Measurements from ENCODE around the gene DYRK1A. TPM values are rescaled to one million over a fixed set of nuclear protein-coding genes. Genes with fewer than 3 reads are reported as not detected.

Gene DYRK1A
- total RNA-seq, 1 donor from 2014 or later = 21.6 TPM

- no peak for DNase-seq (ENCODE audit: low spot score)
- ATAC-seq = no peak
Measured at GRCh38 chr21:37364722-37365121, 1.9 kb upstream of the DYRK1A start.

DNA sequence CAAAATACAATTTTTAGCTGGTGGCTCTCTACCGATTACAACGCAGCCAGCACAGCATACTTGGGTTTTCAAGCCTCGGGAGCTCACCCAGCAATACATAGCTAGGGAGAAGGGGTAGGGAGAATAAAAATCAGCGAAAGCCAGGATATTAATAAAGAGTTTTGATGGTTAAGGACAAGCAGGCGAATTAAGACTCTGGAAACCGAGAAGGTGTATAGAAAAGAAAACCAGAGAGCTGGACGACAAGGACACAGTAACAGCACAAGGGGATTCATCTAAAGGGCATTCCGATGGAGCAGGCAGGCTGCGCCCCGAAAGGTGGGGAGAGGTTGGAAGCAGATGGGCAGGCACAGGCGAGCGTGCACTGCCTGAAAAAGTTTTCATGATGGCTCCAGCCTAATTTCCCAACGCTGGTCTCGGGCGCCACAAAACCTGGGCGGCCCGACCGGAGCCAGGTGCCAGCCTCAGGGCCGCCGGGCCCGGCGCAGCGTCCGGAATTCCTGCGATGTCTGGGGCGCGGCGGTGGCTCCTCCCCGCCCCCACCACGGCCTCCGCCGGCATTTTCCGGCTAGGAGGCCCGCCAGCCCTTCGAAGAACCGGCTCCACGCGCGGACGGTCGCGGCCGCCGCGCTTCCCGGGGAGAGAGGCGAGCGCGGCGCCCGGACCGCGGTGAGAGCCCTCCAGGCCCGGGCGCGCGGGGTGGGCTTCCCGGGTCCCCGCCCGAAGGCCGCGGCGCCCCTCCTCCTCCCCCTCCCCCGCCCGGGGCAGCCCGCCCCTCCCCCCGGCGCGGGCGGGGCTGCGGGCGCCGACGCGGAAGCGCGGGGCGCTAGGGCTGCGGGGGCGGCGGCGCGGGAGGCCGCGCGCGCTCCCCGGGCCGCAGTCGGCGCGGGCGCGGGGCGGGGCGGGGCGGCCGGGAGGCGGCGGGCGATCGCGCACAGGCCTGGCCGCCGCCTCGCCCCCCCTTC is 774 bp upstream of the DYRK1A start:
- peak; percentile 79 for DNase-seq (ENCODE audit: low spot score)
- peak; percentile 64 for ATAC-seq

DNA sequence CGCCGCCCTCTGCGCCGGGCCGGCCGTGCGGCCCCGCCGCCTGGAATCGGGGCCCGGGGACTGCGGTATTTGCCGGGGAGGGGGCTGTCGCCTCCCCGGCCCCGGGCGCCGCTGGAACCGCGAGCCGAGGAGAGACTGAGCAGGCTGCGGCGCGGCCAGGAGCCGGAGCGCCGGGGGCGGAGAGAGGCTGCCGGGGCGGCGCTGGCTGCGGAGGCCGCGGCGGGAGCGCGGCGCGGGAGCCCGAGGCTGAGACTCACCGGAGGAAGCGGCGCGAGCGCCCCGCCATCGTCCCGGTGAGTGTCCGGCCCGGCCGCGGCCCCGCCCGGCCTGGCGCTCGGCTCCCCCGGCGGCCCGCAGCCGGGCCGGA is 746 bp downstream of the DYRK1A start:
- ATAC-seq (no peak), DNase-seq (ENCODE audit: low spot score) (no peak)

DNA sequence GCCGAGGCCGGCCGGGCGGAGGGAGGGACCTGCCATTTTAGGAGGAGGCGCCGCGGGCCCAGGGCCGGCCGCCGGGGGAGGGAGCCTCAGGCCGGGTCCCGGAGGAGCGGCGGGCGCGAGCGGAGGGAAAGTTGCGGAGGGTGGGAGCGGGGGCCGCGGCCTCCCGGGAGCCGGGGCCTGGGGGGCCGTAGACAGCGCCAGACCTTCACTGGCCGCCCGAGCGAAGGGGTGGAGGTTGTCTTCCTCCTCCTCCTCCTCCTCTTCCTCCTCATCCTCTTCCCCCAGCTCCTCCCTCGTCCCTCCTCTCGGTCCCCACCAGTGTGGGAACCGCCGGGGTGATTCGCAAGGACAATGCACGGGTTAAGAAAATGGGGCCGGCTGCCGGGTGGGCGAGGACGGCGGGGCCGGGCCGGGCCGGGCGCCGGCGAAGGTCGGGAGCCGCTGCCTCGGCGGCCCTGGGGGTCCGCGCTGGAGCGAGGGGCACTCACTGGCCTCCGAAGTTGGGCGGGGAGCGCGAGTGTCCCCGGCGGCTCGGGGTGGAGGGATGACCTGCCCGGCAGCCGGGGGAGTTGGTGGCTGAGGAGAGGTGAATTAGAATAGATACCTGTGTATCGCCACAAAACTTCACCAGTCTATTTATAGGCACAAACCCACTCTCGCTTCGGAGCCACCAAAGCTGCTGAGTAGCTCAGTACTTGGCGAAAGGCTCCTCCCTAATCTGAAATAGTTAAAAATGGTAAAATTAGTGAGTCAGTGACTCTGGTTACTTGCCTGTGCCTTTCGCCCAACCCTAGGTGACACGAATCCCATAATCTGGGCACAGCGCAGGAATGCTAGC is 1.3 kb downstream of the DYRK1A start:
- ATAC-seq (peak; percentile 32), DNase-seq (ENCODE audit: low spot score) (peak; percentile 66)

DNA sequence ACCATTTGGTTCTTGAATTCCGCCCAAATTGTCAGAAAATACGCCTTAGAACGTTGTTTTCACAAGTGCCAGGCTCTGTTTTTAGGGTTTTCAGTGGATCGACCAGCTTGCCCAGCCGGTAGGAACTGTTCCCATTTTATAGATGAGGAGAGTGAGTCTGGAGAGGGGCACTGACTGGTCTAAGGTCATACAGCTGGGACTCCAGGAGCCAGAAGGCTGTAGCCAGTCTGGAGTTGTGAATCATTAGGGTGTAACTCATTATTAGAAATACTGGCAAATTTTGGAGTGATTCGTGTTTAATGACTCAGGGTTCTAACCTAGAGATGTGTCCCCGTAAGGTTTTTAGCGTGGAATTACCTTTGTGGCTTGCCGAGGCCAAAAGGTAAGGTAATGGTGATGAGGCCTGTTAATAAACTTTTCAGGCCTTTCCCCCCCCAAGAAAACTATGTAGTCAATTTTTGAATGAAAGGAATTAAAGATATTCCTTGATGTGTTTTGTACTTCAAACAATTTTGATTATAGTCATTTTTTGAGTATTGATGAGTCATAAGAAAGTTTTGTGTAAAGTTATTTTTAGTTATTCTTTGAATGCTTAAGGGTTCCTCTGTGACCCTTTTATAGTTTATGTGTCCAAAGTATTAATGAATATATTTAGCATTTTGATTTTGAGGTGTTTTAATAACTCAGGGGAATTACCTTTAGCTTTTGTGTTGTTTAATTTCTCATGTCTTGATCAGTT is 2.1 kb downstream of the DYRK1A start:
- ATAC-seq (no peak), DNase-seq (ENCODE audit: low spot score) (no peak)

- no peak for DNase-seq (ENCODE audit: low spot score)
- ATAC-seq = no peak
Measured at GRCh38 chr21:37369307-37369854, 2.8 kb downstream of the DYRK1A start.

DNA sequence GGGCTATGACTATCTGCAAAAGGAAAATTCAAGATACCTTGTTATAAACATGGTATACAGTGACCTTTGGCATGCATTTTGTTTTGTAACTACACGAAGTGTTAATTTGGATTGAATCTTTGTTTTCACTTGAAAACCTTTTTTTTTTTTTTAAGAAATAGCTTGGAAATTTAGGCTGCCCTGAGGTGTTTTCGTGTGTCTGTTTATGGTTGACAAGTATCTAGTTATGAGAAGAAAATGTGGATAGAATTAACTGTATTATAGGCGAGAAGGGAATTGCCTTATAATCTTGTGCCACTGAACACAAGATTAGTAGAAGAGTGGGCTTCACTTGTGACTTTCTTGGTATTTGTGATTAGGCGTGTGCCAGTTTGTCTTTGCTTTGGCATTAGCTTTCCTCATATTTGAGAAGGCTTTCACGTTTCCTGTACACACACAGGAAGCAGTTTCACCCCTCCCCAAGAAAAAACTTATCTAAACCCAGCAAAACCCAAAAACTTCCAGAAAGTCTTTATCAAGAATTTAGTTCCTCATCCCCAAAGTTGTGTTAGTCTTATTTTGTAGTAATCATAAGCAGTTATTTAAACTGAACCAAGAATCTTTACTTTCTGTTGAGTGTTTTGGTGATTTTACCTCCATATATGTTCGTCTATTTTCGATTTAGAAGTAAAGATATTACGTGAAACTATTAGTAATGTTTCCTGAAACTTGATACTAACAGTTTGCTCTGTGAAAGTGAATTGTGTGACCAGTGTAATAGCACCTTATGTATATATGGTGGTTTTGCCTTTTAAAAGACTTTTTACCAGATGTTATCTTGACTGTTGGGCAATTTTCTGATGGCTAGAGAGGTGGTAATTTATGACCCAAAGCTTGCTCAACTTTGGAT is 3.8 kb downstream of the DYRK1A start:
- no peak for ATAC-seq
- DNase-seq (ENCODE audit: low spot score) = no peak

GRCh38 chr21:37371041-37371397 is 4.4 kb downstream of the DYRK1A start:
- ATAC-seq = no peak
- no peak for DNase-seq (ENCODE audit: low spot score)

GRCh38 chr21:37372127-37372731 is 5.7 kb downstream of the DYRK1A start:
- ATAC-seq = no peak
- no peak for DNase-seq (ENCODE audit: low spot score)

DNA sequence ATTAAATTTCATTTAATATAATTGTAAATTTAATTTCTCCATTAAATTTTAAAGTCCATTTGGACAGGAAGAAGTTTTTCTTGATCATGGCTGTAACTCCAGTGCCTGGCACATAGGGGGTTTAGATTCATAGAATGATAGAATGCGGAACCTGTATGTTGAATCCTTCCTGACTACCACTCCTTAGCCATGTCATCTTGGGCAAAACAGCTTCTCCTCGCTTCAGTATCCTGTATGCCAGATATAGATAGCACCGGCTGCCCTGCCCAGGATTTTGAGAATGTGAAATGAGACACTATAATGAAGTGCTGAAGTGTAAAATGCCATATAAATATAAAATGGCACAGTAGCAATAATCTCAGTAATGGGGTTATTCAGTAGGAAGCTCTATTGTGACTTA is 6.4 kb downstream of the DYRK1A start:
- no peak for ATAC-seq
- no peak for DNase-seq (ENCODE audit: low spot score)

DNA sequence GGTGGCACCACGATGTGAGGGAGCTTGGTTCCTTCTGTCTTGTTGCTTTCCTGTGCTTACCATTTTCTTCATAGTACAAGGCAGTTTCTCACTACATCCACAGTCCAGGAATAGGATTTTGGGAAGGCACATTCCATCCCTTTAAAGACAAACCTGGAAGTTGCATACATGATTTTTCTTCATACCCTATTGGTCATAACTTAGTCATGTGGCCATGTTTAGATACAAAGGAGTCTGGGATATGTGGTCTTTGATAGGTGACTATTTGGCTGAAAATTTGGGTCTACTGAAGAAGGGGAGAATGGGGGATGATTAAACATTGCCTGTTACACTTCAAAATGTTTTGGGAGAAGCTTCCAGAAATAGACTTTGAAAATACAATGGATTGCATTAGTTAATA is 7.0 kb downstream of the DYRK1A start:
- DNase-seq (ENCODE audit: low spot score) = no peak
- ATAC-seq = no peak

DNA sequence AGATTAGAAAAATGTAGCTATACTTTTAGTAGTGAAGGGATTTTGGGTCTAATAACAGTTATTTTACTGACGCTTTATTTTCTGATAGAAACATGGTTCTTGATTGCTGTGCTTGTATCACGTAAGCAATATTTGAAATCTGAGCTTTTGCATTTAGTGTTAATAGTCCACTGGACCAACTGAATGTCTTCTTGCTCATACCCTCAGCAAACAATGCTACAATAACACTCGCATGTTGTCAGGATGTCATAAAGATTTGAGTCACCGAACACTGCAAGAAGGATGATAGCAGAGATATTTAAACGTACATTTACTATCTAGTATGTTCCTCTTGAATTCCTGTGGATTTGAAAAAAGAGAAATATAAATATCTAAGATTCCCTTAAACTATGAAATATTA is 7.5 kb downstream of the DYRK1A start:
- DNase-seq (ENCODE audit: low spot score) = no peak
- no peak for ATAC-seq

DNA sequence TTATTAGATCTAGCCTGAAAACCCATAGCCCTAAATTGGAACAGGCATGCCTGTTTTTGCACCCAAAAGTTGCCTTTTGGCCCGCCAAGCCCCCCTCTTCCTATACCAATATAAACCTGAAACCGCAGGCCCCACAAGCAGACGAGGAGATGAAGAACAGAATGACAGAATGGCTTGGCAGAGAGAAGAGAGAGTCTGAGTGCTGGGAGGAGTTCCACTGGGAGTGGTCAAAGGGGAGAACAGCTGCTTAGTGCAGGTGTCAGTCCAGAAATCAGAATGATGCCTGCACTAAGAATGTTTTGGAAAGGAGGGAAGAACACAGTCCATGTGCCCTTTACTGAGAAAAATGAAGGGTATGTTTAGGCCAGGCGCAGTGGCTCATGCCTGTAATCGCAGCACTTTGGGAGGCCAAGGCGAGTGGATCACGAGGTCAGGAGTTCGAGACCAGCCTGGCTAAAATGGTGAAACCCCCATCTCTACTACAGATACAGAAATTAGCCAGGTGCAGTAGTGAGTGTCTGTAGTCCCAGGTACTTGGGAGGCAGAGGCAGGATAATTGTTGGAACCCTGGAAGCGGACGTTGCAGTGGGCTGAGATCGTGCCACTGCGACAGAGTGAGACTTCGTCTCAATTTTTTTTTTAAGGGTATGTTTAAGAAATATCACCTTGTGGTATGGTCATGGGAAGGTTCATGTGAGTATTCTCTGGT is 9.4 kb downstream of the DYRK1A start:
- DNase-seq (ENCODE audit: low spot score) = no peak
- no peak for ATAC-seq

GRCh38 chr21:37378700-37379139 is 12.1 kb downstream of the DYRK1A start:
- no peak for DNase-seq (ENCODE audit: low spot score)
- ATAC-seq = no peak

DNA sequence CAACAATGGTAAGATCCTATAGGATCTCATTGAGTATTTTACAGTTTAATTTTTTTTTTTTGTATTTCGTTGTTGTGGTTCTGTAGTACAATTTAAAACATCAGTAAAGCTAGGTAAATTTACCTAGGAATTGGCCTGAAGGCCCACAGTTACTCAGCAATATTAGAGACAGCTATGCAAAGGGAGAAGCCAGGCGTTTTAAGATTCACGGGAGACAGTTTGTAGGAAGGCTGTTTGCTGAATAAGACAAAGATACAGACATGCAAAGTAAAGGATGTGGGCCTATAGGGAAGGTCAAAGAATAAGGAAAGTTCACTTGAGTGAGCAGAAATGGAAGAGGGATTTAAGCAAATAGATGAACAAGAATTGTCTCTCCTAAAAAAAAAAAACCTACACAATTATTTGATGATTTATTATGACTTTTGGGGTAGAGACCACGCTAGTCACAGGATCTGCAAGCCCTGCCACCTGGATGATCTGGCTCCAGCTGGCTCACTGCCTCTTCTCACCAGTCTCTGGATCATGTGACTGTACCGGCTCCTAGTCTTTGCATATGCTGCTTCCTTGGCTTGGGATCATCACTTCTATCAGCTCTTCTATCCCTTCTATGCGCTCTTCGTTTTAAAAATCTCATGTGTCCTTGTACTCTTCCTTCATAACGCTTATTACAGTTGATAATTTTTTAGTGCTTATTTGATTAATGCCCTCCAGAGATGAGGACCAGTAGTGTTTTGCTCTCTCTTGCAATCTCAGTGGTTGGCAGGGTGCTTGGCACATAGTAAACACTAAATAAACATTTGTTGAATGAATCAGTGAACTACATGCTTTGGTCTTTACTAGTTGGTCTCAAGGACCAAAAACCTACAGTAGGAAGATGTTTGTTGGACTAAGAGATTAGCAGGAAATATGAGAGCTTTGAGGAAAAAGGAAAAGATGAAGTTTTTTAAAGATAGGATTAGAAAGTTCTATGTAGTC is 14.1 kb downstream of the DYRK1A start:
- DNase-seq (ENCODE audit: low spot score) (no peak), ATAC-seq (peak; percentile 74)

DNA sequence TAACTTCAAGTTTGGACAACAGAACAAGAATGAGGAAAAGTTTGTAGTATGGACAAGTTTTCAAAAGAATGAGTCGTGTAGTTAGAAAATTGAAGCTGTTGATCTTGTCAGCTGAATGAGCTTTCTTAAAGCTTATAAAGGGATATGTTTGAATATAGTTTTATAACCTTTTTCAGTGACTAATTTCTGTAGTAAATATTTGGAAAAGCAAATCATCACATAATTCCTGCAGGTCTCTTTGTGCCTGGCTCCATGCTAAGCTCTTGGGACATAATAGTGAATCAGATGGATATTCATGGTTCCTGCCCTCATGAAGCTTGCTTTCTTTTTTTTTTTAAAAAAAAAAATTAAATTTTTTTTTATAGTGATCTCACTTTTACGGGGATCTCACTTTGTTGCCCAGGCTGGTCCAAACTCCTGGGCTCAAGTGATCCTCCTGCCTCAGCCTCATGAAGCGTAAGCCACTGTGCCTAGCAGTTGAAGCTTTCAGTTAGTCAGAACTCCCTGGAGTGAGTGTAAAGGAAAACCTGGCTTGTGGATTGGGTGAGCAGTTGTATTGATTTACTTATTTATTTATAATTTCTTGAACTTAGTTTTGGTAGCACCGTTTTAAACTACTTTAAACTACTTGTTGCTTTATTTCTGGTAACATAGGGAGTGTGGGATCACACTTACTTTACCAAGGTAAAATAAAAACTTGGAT is 15.5 kb downstream of the DYRK1A start:
- ATAC-seq = no peak
- DNase-seq (ENCODE audit: low spot score) = no peak

DNA sequence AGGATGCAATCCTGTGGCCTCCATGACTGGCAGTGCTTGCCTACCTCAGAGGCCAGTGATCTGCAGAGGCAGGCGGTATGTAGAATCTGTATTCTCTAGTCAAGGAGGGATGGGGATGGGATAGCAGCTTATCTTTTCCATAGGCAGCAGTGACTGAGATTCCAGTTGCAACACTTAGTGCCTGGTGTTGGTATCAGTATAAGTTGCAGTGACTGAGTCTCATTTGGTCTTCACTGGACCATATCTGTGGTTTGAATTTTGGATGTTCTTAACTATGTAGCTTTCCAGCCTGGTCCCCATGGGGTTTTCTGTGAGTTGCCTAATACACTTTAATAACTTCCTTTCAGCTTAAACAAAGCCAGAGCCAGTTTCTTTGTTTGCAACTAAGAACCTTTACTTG is 16.5 kb downstream of the DYRK1A start:
- ATAC-seq (no peak), DNase-seq (ENCODE audit: low spot score) (no peak)

Data from left lobe of liver (tissue), 2 donors.